ENCODE data around the gene ACOT11.

DNA sequence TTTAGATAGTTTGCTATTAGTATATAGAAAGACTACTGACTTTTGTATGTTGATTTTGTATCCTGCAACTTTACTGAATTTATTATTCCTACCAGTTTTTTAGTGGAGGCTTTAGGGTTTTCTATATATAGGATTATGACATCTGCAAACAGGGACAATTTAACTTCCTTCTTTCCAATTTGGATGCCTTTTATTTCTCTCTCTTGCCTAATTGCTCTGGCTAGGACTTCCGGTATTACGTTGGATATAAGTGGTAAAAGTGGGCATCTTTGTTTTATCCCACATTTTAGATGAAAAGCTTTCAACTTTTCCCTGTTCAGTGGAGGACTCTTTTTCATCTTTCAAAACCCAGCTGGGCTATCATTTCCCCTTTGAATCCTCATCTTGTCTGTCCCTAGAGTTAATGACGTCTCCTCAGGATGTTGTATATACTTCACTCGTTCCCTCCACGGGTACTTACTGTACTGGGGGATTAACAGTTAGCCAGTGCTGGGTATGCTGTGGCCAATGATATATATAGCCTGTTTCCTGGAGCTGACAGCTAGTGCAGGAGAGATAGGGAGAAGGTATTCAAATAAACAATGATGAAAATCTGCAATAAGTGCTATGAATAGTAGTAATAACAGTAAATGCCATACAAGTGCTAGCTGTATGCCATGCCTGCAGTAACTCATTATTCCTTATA is 9.8 kb downstream of the ACOT11 start:
- TF ChIP-seq POLR2A (IDR thresholded peaks at IDR 0.05): no peak
- no peak for TF ChIP-seq CTCF (IDR thresholded peaks at IDR 0.05)
